Stimulated activated naive CD8-positive, alpha-beta T cell treated with anti-CD3 and anti-CD28 coated beads, Interleukin-15, amount 100 ng/mL, for 72 hours (primary cell): Measurements from ENCODE around the gene CBARP.
A peak's percentile ranks its signal among the peaks of the same experiment; 100 is the strongest.

Experiments
- ATAC-seq: fragments of 150-1000 bp; cut with Tn5 transposase; 2 replicates; pipeline ENCODE4 v1.10.0; 2021; ENCODE audit warnings: mild to moderate bottlenecking, moderate library complexity
- DNase-seq, 2 donors: peaks; one replicate each; pipeline ENCODE4 v3.0.0; 2021 to 2022
- H3K27ac Mint-ChIP-seq, 2 donors: one replicate each; pipeline ENCODE4 v1.8.0; 2022; ENCODE audit warnings: mild to moderate bottlenecking in 2 of 2, mixed read lengths in 2 of 2, moderate library complexity in 2 of 2
- H3K27me3 Mint-ChIP-seq: one replicate; pipeline ENCODE4 v1.8.0; 2022; ENCODE audit warnings: mixed read lengths
- H3K4me1 Mint-ChIP-seq: one replicate; pipeline ENCODE4 v1.8.0; 2022; ENCODE audit warnings: mild to moderate bottlenecking, mixed read lengths
- H3K4me3 Mint-ChIP-seq, 2 donors: one replicate each; pipeline ENCODE4 v1.8.0; 2022; ENCODE audit warnings: mild to moderate bottlenecking in 2 of 2, mixed read lengths in 2 of 2, moderate library complexity in 1 of 2
- H3K9me3 Mint-ChIP-seq, 2 donors: one replicate each; pipeline ENCODE4 v1.8.0; 2022; ENCODE audit warnings: mixed read lengths in 2 of 2

CBARP gene

DNA sequence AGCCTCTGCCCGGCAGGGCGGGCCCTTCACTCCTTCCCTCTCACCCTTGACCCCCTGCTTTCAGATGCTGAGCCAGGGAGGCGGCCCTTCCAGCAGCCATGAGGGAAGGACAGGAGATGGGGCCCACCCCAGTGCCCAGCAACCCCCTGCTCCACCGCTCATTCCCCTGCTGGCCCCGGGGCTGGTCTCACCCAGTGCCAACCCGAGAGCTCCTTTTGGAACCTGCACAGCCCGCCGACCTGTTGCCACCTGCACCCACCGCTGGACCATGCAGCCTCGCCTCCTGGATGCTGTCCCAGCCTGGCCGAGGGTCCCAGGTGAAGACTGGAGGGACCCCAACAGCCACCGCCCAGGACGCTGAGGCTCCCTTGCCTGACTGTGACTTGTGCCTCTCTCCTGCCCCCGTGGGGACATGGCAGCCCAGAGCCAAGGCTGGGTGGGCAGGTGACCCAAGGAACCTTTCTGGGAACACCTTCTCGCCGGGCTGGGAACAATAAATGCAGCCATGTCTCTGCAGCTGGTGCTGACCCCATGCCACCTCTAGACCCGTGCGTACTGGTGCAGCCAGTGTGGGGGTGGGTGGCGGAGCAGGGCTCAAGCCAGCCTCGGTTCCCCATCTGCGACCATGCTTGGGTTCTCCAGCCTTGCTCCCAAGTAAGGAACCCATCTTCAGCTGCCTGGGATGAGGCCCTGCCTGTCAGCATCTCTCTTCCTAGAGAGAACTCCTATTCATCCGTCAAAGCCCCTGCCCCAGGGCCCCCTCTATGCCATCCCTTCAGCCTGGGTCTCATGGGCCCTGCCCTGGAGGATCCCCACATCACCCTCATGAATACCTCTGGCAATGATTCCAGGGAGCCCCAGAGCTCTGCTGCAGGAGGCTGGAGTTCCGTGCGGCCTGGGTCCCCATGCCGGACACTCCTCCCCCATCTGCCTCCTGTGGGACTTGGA lies 41.2 kb upstream of the CBARP start:
- ATAC-seq (no peak), DNase-seq (no peak)
- H3K4me1 Mint-ChIP-seq, result peaks cover 55% of the 10 kb centered on the region
- peak overlapping the region in 1 of 2 donors; percentile 74 for H3K27ac Mint-ChIP-seq
- H3K4me3 Mint-ChIP-seq, result peak overlapping the region in 1 of 2 donors; percentile 33
- H3K27me3 Mint-ChIP-seq, result peaks cover 12% of the 10 kb centered on the region
- H3K9me3 Mint-ChIP-seq, result no peaks in the 10 kb centered on the region

DNA sequence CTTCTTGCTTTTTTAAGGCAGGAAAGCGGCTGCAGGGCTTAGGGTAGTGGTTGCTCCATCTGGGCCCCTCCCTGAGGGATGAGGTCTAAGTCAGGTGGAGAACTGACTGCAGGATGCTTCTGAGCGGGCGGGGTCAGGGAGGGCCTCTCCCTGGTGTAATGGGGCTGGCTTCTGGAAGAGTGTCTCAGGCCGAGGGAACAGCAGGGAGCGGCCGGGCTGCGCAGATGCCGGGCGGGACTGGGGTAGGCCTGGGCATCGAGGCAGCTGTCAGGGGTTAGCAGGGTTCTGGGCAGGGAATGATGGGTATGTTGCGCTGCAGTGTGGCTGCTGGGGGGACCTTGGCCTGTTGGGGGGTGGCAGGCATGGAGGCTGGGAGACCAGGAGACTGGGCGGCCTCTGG lies 40.3 kb upstream of the CBARP start:
- H3K9me3 Mint-ChIP-seq, result no peaks in the 10 kb centered on the region
- no peak for DNase-seq
- H3K27ac Mint-ChIP-seq, result no peak overlapping the region
- peaks cover 7% of the 10 kb centered on the region for H3K27me3 Mint-ChIP-seq
- no peak for ATAC-seq
- H3K4me1 Mint-ChIP-seq, result peaks cover 64% of the 10 kb centered on the region
- peak overlapping the region; percentile 3 to 39 for H3K4me3 Mint-ChIP-seq

DNA sequence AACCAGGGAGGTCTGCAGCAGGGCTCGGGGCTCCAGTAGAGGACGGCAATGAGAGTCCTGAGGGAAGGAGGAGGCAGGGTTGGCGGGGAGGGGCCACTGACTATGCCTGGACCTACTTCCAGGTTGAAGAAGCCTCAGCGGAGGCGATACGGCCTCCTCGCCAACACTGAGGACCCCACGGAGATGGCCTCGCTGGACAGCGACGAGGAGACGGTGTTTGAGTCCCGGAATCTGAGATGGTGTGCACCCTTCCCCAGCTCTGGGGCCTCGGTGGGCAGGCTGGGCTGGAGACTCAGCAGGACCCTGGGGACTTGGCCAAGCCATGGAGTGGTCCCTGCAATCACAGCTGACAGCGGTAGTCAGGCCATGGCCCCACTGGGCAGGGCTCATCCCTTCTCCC lies 39.3 kb upstream of the CBARP start:
- ATAC-seq (no peak), DNase-seq (no peak)
- H3K9me3 Mint-ChIP-seq, result no peaks in the 10 kb centered on the region
- H3K27me3 Mint-ChIP-seq, result peaks cover 7% of the 10 kb centered on the region
- peaks cover 74% of the 10 kb centered on the region for H3K4me1 Mint-ChIP-seq
- peak overlapping the region; percentile 79 to 93 for H3K27ac Mint-ChIP-seq
- peak overlapping the region; percentile 78 to 81 for H3K4me3 Mint-ChIP-seq

DNA sequence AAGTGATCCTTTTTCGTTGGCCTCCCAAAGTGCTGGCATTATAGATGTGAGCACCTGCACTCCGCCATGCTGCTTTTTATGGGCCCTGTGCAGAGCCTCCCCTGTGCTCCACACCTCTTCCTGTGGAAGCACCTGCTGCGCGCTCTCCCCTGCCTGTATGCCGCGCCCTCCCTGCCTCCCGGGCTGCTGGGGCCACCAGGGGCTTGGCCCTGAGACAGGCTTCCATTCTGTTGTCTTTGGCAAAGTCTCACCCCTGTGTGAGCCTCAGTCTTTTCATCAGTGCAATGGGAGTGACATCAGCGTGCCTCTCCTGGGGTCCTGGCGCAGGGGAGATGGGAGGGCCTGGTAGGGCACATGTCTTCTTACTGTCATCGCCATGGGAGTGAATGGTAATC lies 38.8 kb upstream of the CBARP start:
- no peak for ATAC-seq
- Mint-ChIP-seq H3K9me3 (no peaks in the 10 kb centered on the region), H3K4me1 (peaks cover 79% of the 10 kb centered on the region), H3K4me3 (peak overlapping the region; percentile 78 to 81), H3K27ac (peak overlapping the region; percentile 79 to 93), H3K27me3 (peaks cover 3% of the 10 kb centered on the region)
- DNase-seq, result no peak

DNA sequence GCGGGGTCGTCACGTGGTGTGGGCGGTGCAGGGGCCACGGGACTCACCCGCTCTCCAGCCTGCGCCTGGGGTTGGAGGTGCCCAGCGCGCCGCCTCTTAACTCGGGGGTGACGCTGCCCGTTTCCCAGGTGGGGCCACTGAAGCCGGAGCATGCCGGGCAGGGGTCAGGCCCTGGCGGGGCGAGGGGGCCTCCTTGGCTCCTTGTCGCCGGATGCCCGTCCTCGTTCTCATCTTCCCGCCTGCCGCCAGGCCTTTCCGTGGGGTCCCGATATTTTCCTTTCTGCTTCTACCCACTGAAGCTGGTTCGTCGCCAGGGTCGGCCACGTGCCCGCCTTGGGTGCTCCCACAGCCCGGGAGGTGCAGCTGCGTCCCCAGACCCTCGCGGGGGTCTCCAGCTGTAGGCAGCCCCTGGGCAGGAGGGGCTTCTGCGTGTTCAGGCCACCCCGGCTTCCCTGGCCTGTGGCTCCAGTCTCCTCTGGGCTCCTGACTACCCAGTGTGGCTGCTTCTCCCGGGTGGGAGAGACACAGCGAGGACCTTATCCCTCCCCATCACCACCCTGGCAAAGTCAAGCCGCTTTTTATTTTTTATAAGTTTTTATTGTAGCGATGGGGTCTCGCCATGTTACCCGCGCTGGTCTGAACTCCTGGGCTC lies 38.3 kb upstream of the CBARP start:
- Mint-ChIP-seq H3K4me1 (peaks cover 84% of the 10 kb centered on the region), H3K27me3 (no peaks in the 10 kb centered on the region), H3K27ac (peak overlapping the region; percentile 93 to 95), H3K9me3 (no peaks in the 10 kb centered on the region), H3K4me3 (peak overlapping the region; percentile 78 to 81)
- DNase-seq (no peak), ATAC-seq (no peak)

DNA sequence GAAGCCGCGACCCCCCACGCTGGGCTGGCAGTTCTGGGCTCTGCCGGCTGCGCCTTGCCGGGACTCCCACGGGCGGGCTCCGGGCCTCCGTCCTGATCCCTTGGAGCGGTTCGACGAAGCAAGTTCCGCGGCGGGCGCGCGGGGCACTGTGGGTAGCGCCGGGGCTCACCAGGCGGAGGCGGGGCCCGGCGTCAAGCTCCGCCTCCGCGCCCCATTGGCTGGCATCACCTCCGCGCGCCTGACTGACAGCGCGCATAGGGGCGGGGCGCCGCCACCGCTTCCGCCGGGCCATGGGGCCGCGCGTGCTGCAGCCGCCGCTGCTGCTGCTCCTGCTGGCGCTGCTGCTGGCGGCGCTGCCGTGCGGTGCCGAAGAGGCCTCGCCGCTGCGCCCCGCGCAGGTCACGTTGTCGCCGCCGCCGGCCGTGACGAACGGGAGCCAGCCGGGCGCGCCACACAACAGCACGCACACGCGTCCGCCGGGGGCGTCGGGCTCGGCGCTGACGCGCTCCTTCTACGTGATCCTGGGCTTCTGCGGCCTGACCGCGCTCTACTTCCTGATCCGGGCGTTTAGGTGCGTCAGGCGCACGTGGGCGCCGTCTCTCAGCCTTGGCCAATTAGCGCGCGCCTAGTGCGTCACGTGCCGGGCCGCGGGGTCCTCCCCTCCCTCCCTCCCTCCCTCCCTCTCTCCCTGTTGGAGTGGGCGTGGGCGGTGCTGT lies 37.6 kb upstream of the CBARP start, which contains the start of gene FAM174C:
Gene FAM174C, plus strand, starts transcription at position 271 of the 716 bp plus-strand sequence. Its CDS starts 20 bp downstream, at position 291.
- Mint-ChIP-seq H3K27me3 (no peaks in the 10 kb centered on the region), H3K4me1 (peaks cover 89% of the 10 kb centered on the region), H3K9me3 (no peaks in the 10 kb centered on the region), H3K4me3 (peak within 1 kb of the TSS; percentile 82 to 83), H3K27ac (peak within 1 kb of the TSS; percentile 93 to 95)
- peak; percentile 91 for ATAC-seq
- DNase-seq, result peak; percentile 94 to 97

DNA sequence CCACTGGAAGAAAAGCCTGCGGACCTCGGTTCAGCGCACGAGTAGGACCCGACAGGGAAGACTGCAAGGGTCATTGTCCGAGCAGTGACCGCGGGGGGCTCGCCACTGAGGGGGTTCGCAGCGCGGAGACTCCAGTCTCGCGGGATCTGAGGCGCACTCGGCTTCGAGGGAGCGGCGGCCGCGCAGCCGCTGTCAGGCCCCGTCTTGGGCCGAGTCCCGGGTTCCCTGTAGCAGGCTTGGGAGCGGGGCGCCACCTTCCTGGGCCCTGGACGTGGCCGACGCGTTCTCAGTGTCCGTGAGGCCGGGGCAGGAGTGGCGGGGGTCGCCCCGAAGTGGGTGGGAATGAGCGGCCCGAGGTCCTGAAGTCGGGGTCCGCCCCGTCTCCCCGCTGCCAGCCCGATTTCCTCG lies 37.1 kb upstream of the CBARP start:
- H3K27ac Mint-ChIP-seq, result peak overlapping the region in 1 of 2 donors; percentile 54
- H3K27me3 Mint-ChIP-seq, result no peaks in the 10 kb centered on the region
- no peaks in the 10 kb centered on the region for H3K9me3 Mint-ChIP-seq
- ATAC-seq (peak; percentile 1), DNase-seq (no peak)
- peak overlapping the region; percentile 82 to 83 for H3K4me3 Mint-ChIP-seq
- H3K4me1 Mint-ChIP-seq, result peaks cover 89% of the 10 kb centered on the region

DNA sequence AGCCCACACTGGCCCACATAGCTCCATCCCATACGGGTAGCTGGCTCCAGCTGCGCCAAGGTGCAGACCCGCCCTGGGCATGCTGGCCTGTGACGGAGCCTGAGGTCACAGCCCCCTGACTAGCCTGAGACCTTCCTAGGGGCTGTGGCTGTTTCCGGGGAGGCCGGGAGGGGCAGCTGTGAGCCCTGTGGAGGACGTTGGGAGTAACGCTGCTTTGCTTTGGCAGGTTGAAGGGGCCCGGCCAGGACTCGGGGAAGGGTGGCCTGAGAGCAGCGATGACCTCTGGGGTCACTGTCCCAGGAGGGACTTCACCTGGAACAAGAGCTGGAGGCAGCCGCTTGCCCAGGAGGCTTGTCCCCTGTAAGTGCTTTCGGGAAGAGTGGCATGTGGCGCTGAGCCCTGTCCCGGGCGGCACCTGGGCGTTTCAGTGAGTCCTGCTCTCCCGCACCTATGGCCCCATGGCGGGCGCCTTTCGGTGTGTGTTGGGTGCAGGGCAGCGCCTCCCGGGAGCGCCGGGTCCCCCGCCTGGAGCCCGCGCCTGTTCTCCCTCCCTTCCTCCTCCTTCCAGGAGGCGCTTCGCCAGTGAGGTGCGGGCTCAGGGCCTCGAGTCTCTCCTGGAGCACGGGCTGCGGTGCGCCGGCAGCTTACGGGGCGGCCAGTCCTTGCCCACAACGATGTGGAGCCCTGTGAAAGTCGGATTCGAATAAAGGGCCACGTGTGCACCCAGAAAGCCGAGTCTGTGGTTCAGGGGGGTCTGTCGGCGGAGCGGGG lies 36.5 kb upstream of the CBARP start:
- Mint-ChIP-seq H3K4me3 (peak overlapping the region; percentile 82 to 83), H3K27me3 (no peaks in the 10 kb centered on the region), H3K27ac (peak overlapping the region in 1 of 2 donors; percentile 64), H3K9me3 (no peaks in the 10 kb centered on the region), H3K4me1 (peaks cover 84% of the 10 kb centered on the region)
- DNase-seq (no peak), ATAC-seq (no peak)

DNA sequence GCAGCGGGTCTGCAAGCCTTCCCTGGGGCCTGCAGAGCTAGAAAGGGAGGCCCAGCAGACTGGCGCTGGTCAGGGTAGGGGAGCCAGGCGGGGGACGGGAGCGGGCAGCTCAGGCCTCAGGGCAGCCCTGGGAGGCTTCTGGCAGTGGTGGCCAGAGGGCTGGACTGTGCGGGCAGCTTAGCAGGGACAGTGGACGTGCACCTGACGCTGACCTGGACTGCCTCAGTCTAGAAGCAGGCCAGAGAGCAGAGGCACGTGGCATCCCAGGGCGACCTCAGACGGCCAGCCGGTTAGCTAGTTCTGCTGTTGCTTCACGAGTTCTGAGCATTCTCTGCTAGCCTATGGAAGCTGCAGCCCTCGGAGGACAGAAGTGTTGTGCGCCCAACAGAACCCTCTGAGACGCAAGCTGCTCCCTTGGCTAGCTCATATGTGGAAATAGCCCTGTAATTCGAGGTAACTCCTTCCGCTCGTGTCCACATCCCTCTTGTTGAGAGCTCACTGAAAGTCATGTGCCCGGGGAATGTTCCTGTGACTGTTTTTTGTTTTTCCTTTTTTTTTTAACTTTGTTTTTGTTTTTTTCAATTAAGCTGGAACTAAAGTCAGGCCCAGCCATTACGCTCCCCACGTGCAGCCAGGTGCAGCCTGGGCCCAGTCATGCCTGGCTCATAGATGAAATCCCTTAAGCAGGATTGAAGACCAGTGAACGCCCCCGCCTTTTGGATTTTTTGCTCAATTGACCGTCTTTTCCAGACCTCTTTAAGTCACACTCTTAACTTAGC lies 35.6 kb upstream of the CBARP start:
- no peaks in the 10 kb centered on the region for H3K27me3 Mint-ChIP-seq
- DNase-seq (no peak), ATAC-seq (no peak)
- H3K27ac Mint-ChIP-seq, result peak overlapping the region in 1 of 2 donors; percentile 64
- H3K4me3 Mint-ChIP-seq, result peak overlapping the region; percentile 82 to 83
- H3K4me1 Mint-ChIP-seq, result peaks cover 86% of the 10 kb centered on the region
- H3K9me3 Mint-ChIP-seq, result no peaks in the 10 kb centered on the region

DNA sequence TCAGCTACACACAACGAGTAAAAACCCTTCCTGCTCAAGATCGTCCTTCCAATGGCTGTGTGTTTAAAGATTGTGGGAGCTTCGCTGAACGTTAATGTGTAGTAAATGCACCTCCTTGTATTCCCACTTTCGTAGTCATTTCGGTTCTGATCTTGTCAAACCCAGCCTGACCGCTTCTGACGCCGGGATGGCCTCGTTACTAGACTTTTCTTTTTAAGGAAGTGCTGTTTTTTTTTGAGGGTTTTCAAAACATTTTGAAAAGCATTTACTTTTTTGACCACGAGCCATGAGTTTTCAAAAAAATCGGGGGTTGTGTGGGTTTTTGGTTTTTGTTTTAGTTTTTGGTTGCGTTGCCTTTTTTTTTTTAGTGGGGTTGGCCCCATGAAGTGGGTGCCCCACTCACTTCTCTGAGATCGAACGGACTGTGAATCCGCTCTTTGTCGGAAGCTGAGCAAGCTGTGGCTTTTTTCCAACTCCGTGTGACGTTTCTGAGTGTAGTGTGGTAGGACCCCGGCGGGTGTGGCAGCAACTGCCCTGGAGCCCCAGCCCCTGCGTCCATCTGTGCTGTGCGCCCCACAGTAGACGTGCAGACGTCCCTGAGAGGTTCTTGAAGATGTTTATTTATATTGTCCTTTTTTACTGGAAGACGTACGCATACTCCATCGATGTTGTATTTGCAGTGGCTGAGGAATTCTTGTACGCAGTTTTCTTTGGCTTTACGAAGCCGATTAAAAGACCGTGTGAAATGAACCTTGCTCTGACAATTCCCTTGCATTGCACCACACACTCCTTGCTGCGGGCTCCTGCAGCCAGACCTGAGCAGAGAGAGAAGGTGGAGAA lies 34.8 kb upstream of the CBARP start:
- DNase-seq (no peak), ATAC-seq (no peak)
- peak overlapping the region; percentile 10 to 32 for H3K4me3 Mint-ChIP-seq
- H3K27ac Mint-ChIP-seq, result peak overlapping the region; percentile 25 to 65
- peaks cover 87% of the 10 kb centered on the region for H3K4me1 Mint-ChIP-seq
- no peaks in the 10 kb centered on the region for H3K9me3 Mint-ChIP-seq
- no peaks in the 10 kb centered on the region for H3K27me3 Mint-ChIP-seq

DNA sequence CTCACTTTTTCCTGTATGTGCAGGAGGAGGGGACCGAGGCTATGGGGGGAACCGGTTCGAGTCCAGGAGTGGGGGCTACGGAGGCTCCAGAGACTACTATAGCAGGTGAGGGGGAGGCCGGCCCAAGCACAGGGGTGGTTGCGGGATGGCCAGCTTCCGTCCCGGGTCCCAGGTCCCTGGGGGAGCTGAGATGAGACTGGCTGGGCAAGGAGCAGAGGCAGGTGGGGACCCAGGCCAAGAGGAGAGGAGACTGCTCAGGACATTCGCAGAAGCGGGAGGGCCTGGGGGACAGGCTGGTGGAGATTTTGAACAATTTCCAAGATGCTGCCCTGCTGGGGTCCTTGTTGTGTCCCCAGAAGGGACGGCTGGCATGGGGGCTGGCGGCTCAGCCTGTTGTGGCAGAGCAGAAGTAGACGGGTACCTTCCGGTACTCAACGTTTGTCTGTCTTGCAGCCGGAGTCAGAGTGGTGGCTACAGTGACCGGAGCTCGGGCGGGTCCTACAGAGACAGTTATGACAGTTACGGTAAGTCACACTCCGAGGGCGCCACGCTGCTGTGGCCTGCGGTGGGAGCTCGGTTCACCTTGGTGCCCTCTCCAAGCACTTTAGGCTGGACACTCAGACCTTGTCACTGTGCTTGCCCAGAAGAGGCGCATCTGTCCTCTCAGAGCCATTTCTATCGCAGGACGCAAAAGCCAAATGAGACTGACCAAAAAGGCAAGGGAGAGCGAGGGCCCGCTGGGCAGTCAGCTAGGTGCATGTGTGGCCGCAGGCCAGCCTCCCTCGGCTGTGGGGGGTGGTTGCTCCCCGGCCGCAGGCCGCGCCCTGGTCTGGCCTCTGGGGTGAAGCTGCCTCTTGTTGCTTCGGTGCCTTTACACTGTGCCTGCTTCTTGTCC lies 34.0 kb upstream of the CBARP start:
- Mint-ChIP-seq H3K27ac (peak overlapping the region; percentile 46 to 99), H3K9me3 (no peaks in the 10 kb centered on the region), H3K27me3 (no peaks in the 10 kb centered on the region), H3K4me3 (peak overlapping the region; percentile 95 to 99), H3K4me1 (peaks cover 85% of the 10 kb centered on the region)
- DNase-seq (no peak), ATAC-seq (no peak)

DNA sequence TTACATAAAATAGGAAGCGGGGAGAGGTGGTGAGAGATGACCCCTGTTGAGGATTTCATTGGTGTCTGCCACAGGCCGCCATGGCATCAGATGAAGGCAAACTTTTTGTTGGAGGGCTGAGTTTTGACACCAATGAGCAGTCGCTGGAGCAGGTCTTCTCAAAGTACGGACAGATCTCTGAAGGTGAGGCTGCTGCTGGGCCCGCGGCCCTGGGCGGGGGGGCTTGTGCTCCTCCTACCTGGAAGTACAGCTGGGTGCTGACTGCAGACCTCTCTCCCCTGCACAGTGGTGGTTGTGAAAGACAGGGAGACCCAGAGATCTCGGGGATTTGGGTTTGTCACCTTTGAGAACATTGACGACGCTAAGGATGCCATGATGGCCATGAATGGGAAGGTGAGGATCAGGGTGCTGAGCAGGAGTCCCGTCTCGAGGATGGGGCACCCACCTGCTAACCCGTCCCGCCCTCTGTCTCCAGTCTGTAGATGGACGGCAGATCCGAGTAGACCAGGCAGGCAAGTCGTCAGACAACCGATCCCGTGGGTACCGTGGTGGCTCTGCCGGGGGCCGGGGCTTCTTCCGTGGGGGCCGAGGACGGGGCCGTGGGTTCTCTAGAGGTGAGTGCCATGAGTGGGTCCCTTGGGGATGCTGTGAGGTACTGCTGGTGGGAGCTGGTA lies 33.2 kb upstream of the CBARP start:
- H3K4me1 Mint-ChIP-seq, result peaks cover 83% of the 10 kb centered on the region
- no peak for ATAC-seq
- peak overlapping the region; percentile 95 to 99 for H3K4me3 Mint-ChIP-seq
- no peaks in the 10 kb centered on the region for H3K9me3 Mint-ChIP-seq
- no peaks in the 10 kb centered on the region for H3K27me3 Mint-ChIP-seq
- DNase-seq, result no peak
- H3K27ac Mint-ChIP-seq, result peak overlapping the region; percentile 88 to 99
